Renal pelvis (tissue), 4 donors: ENCODE data around the gene SYPL2. TPM values are rescaled to one million over a fixed set of nuclear protein-coding genes. Genes with fewer than 3 reads are reported as not detected.

ENCODE experiments used
- DNase-seq: peaks from one replicate; pipeline ENCODE4 v3.0.0-alpha.2; 2013
- polyA plus RNA-seq, 3 donors: library from polyadenylated mRNA; unstranded; fragments of 120-200 nt; gene quantifications; one replicate each; pipeline ENCODE4 v1.2.1, GENCODE V29; 2013; ENCODE audit not compliant: insufficient read length in 3 of 3

The SYPL2 gene
- polyA plus RNA-seq, 3 donors, result 8.3 to 13.1 (median 9.4) TPM

- peak; percentile 66 for DNase-seq
Observed at GRCh38 chr1:109513110-109513710, 46.9 kb downstream of the SYPL2 start.

DNA sequence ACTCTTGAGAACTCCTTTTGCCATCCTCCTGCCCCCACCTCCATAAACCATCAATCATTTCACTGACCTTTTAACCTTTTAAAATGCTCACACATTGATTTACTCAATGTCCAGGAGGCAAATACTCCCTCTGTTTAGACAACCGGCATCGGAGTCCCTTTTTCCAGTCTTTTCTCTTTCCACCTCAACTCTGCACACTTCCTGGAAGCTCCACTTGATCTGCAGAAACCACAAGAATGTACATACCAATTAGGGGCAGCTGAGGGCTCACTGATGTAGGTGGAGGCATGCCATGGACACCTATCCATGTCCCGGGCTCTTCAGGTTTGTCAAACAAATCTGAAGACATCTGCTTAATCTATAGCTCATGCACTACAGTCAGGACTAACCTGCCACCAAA, 48.5 kb downstream of the SYPL2 start:
- DNase-seq, result no peak

GRCh38 chr1:109516872-109517271, 50.5 kb downstream of the SYPL2 start:
- DNase-seq, result no peak

DNA sequence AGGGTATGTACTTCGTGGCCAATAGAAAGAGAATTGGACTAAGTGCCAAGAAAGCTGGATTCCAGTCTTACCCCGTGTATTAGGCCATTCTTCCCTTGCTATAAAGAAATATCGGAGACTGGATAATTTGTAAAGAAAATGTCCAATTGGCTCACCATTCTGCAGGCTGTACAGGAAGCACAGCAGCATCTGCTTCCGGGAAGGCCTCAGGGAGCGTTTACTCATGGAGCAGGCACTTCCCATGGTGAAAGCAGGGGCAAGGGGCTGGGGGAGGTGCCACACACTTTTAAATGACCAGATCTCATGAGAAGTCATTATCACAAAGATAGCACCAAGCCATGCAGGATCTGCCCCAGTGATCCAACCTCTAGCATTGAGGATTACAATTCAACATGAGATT, 51.0 kb downstream of the SYPL2 start:
- DNase-seq, result no peak

DNA sequence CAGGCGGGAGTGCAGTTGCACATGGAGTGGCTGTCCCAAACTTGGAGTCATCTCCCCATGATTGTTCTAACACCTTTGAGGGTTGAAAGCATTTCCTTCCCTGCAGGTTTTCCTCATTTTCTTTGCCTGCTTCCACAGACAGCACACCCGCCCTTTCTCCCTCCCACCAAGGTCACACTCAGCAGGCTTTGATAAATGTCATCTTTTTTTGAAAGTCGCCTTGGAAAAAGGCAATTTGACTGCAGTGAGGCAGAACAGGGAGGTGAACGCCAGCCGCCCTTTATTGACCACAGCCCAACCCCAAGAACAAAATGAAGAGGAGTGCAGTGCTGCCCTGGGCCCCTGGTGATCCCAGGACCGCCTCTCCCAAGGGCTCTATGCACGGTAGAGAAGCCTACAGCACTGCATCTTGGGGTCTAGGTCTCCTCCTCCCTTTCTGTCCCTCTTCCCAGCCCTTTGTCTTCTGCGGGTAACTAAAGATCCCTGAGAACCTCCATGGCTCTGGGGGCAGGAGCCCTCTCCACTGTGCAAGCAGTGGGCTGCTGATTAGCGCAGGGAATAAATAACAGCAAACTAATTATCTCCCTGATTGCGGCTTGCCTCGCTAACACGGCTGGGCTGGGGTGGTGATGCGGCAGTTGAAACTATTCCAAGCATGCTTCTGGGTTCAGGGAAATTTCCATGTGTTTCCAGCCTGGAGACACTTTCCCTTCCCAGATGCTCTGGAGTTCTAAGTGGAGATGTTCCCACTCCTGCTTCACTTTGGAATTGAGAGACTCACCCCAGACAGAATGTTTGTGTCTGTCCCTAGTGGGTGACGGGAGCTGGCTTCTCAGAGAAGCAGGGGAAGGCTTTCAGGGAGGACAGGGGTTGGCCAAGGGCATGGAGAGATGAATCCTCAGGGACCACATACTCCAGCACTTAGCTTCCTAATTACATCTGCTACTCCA, 54.9 kb downstream of the SYPL2 start:
- no peak for DNase-seq

- DNase-seq, result no peak
Observed at GRCh38 chr1:109522026-109522425, 55.7 kb downstream of the SYPL2 start.

GRCh38 chr1:109523706-109524105, 57.4 kb downstream of the SYPL2 start:
- DNase-seq, result no peak

- no peak for DNase-seq
Observed at GRCh38 chr1:109527098-109527811, 60.9 kb downstream of the SYPL2 start.

DNA sequence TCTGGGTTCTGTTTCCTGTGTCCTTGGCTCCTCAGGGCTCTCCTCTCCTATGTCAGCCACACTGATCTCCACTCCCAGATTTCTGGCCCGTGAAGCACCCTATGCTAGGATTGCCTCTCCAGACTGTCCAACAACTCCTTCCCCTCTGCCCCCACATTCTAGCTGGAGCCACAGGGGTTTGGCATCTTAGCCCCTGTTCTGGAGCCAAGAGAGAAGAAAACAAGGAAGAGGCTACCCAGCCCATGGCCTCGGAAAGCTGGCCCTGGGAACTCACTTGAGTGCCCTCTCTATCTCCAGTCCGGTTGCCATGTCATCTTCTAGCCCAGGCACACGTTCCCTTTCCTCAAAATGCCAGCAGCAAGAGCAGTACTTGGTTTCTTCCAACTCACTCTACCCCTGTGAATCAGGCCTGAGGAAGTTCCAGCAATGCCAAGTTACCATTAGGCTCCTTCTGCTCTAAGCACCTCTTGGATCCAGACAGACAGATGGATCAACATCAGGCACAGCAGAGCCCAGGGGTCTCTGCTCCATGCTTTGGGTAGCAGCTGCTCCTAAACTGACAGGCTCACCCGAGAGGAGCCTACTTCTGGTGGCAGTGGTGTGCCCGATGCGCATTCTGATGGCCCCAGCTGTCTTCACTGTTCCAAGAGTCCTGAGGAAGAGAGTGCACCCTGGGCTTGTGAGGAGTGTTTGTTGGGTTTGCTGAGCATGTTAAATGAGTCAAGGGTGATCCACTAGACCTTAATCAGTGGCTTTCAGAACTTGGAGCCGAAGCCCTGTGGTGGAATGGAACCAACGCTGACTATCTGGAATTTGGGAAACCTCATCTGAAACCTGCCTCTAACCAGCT, 61.7 kb downstream of the SYPL2 start:
- no peak for DNase-seq

GRCh38 chr1:109528712-109529111, 62.4 kb downstream of the SYPL2 start:
- DNase-seq, result no peak

DNA sequence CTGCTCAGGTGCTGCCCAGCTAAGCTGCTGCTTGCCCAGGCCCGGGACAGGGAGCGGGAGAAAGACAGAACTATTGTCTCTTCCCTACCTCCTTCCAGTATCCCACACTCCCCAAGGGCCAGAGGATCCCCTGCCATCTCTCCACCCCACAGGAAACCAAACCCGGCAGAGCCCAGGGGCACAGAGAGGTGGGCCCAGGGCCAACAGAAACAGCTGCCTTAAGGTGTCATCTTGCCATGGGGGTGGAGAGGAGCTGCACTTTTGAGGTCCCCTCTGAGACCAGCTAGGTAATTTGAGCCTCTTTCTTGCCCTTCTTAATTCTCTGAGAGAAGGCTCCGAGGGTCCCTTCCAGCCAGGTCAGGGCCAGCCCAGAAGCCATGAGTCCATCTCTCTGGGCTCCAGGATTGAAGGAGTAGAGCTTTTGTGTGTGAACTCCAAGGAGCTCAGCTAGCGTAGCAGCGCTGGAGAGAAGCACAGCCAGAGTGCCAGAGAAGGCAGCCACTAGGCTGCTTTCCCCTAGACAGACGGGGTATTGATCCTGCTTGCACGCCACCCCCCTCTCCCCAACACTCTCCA, 63.6 kb downstream of the SYPL2 start:
- DNase-seq, result no peak

- DNase-seq, result no peak
Observed at GRCh38 chr1:109530457-109531087, 64.2 kb downstream of the SYPL2 start.

- no peak for DNase-seq
Observed at GRCh38 chr1:109531380-109531779, 65.0 kb downstream of the SYPL2 start.

Other genes with a start within 250 kb of the SYPL2 start
- gene CELSR2, start 217.0 kb upstream of the SYPL2 start, polyA plus RNA-seq, result 10 to 100 TPM; 35.7 to 42.1 (median 39.4) TPM
- gene PSRC1, start 183.4 kb upstream of the SYPL2 start, polyA plus RNA-seq, result 10 to 100 TPM; 24.6 to 34.2 (median 30.7) TPM
- under 1 TPM in 1 of 3 donors, not detected in 2; 0.26 TPM for gene MYBPHL, start 159.5 kb upstream of the SYPL2 start, polyA plus RNA-seq
- gene SORT1, start 68.6 kb upstream of the SYPL2 start, polyA plus RNA-seq, result 10 to 100 TPM; 50.1 to 58.5 (median 56.4) TPM
- 100 to 1,000 TPM; 108 to 127 (median 112) TPM for gene PSMA5, start 40.1 kb upstream of the SYPL2 start, polyA plus RNA-seq
- gene ATXN7L2, start 17.4 kb downstream of the SYPL2 start, polyA plus RNA-seq, result 10 to 100 TPM; 11.4 to 13.1 (median 12.0) TPM
- 10 to 100 TPM in 2 of 3 donors, 1 to 10 TPM in 1; 9.7 to 14.0 (median 10.6) TPM for gene CYB561D1, start 27.5 kb downstream of the SYPL2 start, polyA plus RNA-seq
- gene AMIGO1, start 43.2 kb downstream of the SYPL2 start, polyA plus RNA-seq, result 1 to 10 TPM; 6.6 to 8.1 (median 7.5) TPM
- 1 to 10 TPM in 1 of 3 donors, under 1 TPM in 2; 0.18 to 1.4 (median 0.75) TPM for gene GPR61, start 73.3 kb downstream of the SYPL2 start, polyA plus RNA-seq
- gene GNAI3, start 82.1 kb downstream of the SYPL2 start, polyA plus RNA-seq, result 10 to 100 TPM; 10.9 to 11.7 (median 11.4) TPM
- under 1 TPM in 1 of 3 donors, not detected in 2; 0.20 TPM for gene GNAT2, start 153.1 kb downstream of the SYPL2 start, polyA plus RNA-seq
- 10 to 100 TPM; 51.2 to 63.8 (median 53.6) TPM for gene AMPD2, start 153.3 kb downstream of the SYPL2 start, polyA plus RNA-seq
- 10 to 100 TPM; 57.9 to 60.4 (median 59.3) TPM for gene GSTM4, start 189.6 kb downstream of the SYPL2 start, polyA plus RNA-seq
- 100 to 1,000 TPM; 195 to 277 (median 231) TPM for gene GSTM2, start 201.5 kb downstream of the SYPL2 start, polyA plus RNA-seq
- 100 to 1,000 TPM in 2 of 3 donors, 1 to 10 TPM in 1; 2.3 to 121 (median 105) TPM for gene GSTM1, start 221.3 kb downstream of the SYPL2 start, polyA plus RNA-seq
- 10 to 100 TPM; 36.5 to 72.6 (median 71.1) TPM for gene GSTM5, start 245.7 kb downstream of the SYPL2 start, polyA plus RNA-seq